Activated T-helper 17 cell treated with anti-CD3 and anti-CD28 coated beads, Interleukin-2, amount 50 U/mL, for 72 hours (primary cell): ENCODE measurements around the gene SLC35F2. TPM values are rescaled to one million over a fixed set of nuclear protein-coding genes. Genes with fewer than 3 reads are reported as not detected.
"Not testable (repeated sequence)": the region's sequence is repeated elsewhere in the genome, so short reads cannot be mapped to it uniquely, and the experiment has no call there.

Experiments
- ATAC-seq: fragments of 150-1000 bp; cut with Tn5 transposase; replicated peaks from 2 replicates; pipeline ENCODE4 v1.10.0; 2021; ENCODE audit warnings: mild to moderate bottlenecking, moderate library complexity
- H3K27ac Mint-ChIP-seq: one replicate; pipeline ENCODE4 v1.8.0; 2022; ENCODE audit warnings: mixed read lengths
- H3K27me3 Mint-ChIP-seq: one replicate; pipeline ENCODE4 v1.8.0; 2022; ENCODE audit warnings: mixed read lengths
- H3K36me3 Mint-ChIP-seq: one replicate; pipeline ENCODE4 v1.8.0; 2022; ENCODE audit warnings: low read depth, mild to moderate bottlenecking, mixed read lengths
- H3K4me1 Mint-ChIP-seq: one replicate; pipeline ENCODE4 v1.8.0; 2022; ENCODE audit warnings: mixed read lengths
- H3K4me3 Mint-ChIP-seq: one replicate; pipeline ENCODE4 v1.8.0; 2022; ENCODE audit warnings: mild to moderate bottlenecking, mixed read lengths
- H3K9me3 Mint-ChIP-seq: one replicate; pipeline ENCODE4 v1.8.0; 2022; ENCODE audit warnings: mixed read lengths
- total RNA-seq, 2 donors: library from RNA; stranded (reverse); gene quantifications; one replicate each; pipeline ENCODE4 v1.2.3, GENCODE V29; 2022

SLC35F2 gene, protein sequence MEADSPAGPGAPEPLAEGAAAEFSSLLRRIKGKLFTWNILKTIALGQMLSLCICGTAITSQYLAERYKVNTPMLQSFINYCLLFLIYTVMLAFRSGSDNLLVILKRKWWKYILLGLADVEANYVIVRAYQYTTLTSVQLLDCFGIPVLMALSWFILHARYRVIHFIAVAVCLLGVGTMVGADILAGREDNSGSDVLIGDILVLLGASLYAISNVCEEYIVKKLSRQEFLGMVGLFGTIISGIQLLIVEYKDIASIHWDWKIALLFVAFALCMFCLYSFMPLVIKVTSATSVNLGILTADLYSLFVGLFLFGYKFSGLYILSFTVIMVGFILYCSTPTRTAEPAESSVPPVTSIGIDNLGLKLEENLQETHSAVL
- 10 to 100 TPM; 16.9 to 29.2 TPM for total RNA-seq

DNA sequence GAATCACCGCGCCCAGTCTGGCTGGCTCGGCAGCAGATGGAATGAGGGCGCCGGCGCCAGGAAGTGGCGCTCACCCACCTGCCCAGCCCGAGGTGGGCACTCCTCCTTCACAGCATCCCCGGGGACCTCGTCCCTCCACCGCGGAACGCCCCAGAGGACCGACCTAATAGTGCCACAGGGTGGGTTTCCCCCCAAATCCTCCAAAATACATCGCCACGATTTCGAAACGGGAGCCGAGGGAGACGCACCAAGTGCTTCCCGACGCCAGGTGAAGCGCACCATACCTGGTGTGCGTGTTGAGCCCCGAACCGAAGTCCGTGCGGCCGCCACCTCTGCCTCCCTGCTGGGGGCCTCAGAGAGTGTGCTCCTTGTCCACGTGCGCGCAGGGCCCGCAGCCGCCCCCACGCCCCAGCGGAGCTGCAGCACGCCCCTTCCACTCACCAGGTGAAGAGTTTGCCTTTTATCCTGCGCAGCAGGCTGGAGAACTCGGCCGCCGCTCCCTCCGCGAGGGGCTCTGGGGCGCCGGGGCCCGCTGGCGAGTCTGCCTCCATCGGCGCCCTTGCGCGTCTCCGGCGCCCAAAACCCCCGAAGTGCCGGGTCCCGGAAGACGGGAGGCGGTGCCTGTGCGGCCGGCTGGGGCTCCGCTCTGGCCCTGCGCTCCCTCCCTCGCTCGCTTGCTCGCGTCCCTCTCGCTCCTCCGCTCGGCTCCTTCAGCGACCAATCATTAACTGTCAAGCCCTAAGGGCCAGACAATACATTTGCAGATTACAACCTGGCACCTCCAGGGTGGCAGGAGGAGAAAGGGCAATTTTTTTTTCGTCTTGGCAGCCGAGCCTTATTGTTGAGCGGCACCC lies at the start of gene SLC35F2:
SLC35F2 (minus strand) TSS at position 571 of the 854 bp plus-strand sequence; CDS start at position 551, 20 bp downstream.
- Mint-ChIP-seq H3K27ac (peak within 1 kb of the TSS; percentile 97), H3K27me3 (no peaks in the 10 kb centered on the region), H3K4me3 (peak within 1 kb of the TSS; percentile 98), H3K4me1 (peaks cover 20% of the 10 kb centered on the region), H3K36me3 (peaks cover 21% of the 10 kb centered on the region), H3K9me3 (no peaks in the 10 kb centered on the region)
- ATAC-seq: peak; percentile 85

DNA sequence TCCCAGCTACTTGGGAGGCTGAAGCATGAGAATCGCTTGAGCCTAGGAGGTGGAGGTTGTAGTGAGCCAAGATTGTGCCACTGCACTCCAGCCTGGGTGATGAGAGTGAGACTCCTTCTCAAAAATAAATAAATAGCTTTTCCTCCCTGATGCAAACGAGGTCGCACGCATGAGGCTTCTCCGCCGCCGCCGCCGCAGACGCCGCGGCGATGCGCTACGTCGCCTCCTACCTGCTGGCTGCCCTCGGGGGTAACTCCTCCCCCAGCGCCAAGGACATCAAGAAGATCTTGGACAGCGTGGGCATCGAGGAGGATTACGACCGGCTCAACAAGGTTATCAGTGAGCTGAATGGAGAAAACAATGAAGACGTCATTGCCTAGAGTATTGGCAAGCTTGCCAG lies 49.6 kb upstream of the SLC35F2 start:
- Mint-ChIP-seq H3K27ac (no peak overlapping the region), H3K4me3 (no peak overlapping the region), H3K9me3 (no peaks in the 10 kb centered on the region), H3K4me1 (no peaks in the 10 kb centered on the region), H3K36me3 (no peaks in the 10 kb centered on the region), H3K27me3 (peaks cover 11% of the 10 kb centered on the region)
- no peak for ATAC-seq

DNA sequence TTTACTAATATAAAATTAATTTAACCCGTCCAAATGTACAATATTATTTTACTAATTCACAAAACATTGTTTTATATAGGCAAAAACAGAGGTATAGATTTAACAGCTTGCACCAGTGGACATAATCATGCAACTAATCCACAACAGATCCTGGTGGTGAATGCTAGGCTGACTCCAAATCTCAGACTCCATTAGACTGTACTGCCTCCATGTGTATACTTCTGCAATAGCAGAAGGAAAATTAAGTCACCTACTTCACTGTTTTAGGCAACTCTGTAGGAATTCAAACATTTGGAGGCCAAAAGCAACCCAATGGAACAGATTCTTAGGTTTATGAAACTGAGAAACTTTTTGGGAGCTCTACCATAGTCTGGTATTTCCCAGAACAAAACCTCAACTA lies 39.7 kb upstream of the SLC35F2 start:
- H3K27ac Mint-ChIP-seq: no peak overlapping the region
- no peak overlapping the region for H3K4me3 Mint-ChIP-seq
- ATAC-seq: peak; percentile 77
- H3K36me3 Mint-ChIP-seq: no peaks in the 10 kb centered on the region
- H3K27me3 Mint-ChIP-seq: peaks cover 5% of the 10 kb centered on the region
- no peaks in the 10 kb centered on the region for H3K4me1 Mint-ChIP-seq
- H3K9me3 Mint-ChIP-seq: no peaks in the 10 kb centered on the region

DNA sequence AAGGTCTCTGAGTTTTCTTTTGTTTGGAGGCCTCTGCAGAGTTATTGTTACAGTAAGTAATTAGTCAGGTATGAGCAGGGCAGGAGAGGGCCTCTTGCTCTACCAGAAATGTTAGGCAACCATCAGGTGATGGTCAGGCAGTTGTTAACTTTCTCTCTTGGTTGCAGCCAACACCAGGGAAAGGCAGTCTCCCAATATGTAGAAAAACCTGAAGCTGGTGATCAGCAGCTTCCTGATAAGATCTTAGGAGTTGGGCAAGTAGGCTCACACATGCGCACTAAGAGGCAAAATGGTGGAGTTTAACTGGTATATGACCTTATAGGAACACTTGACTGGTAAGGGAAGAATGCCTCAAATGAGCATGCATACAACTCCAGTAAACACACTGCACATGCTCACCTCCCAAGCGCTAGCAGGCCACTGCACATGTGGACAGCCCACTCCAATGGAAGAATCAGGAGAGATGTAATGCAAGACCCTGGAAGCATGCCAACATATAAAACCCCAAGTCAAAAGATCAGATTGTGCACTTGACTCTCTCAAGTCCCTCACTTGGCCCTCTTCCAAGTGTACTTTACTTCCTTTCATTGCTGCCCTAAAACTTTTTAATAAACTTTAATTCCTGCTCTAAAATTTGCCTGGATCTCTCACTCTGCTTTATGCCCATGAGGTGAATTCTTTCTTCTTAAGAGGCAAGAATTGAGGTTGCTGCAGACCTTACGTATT lies 23.7 kb upstream of the SLC35F2 start:
- H3K9me3 Mint-ChIP-seq: no peaks in the 10 kb centered on the region
- no peaks in the 10 kb centered on the region for H3K36me3 Mint-ChIP-seq
- H3K27me3 Mint-ChIP-seq: peaks cover 6% of the 10 kb centered on the region
- no peaks in the 10 kb centered on the region for H3K4me1 Mint-ChIP-seq
- no peak for ATAC-seq
- no peak overlapping the region for H3K27ac Mint-ChIP-seq
- no peak overlapping the region for H3K4me3 Mint-ChIP-seq

DNA sequence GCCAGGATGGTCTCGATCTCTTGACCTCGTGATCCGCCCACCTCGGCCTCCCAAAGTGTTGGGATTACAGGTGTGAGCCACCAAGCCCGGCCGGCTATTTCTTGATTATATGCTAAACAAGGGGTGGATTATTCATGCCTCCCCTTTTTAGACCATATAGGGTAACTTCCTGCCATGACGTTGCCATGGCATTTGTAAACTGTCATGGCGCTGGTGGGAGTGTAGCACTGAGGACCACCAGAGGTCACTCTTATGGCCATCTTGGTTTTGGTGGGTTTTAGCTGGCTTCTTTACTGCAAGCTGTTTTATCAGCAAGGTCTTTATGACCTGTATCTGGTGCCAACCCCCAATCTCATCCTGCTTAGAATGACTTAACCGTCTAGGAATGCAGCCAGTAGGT lies 22.9 kb upstream of the SLC35F2 start:
- ATAC-seq, H3K36me3 Mint-ChIP-seq, H3K27me3 Mint-ChIP-seq, H3K27ac Mint-ChIP-seq, H3K4me1 Mint-ChIP-seq, H3K9me3 Mint-ChIP-seq, H3K4me3 Mint-ChIP-seq: not testable (repeated sequence)

DNA sequence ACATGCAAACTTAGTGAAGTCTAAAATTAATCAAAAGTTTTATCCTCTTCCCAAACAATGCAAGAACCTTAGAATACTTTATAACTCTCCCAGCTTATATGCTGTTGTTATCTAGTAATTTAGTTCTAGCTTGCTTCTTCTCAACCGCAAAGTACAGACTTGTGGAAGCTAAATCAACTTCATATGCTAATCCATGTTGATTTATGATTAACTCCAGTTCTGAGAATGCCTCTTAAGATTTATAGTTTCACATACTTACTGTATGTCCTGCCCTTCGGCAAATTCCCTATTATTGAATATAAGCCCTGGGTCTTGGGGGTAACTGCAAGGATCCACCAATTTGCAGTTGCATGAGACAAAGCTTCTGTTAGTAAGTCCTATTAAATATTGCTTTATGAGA lies 17.6 kb upstream of the SLC35F2 start:
- no peaks in the 10 kb centered on the region for H3K36me3 Mint-ChIP-seq
- no peaks in the 10 kb centered on the region for H3K27me3 Mint-ChIP-seq
- no peak overlapping the region for H3K27ac Mint-ChIP-seq
- no peak overlapping the region for H3K4me3 Mint-ChIP-seq
- ATAC-seq: no peak
- H3K9me3 Mint-ChIP-seq: no peaks in the 10 kb centered on the region
- H3K4me1 Mint-ChIP-seq: no peaks in the 10 kb centered on the region

DNA sequence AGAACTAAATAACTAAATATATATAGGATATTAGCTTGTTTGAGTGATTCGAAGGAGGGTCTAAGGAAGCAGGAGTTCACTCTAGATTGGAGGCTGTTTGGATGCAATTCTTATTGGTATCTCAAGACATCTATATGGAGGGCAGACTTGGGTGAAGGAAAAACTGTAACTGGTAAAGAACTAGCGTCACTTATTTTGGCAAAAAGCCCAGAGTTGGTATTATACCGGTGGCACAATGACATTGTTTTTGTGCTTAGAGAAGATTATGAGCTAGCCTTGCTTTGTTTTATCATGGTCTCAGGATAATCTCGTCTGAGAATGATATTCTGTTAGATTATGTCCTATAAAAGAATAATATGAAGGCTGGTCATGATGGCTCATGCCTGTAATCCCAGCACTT lies 6.0 kb upstream of the SLC35F2 start:
- no peak overlapping the region for H3K4me3 Mint-ChIP-seq
- H3K4me1 Mint-ChIP-seq: peaks cover 2% of the 10 kb centered on the region
- H3K36me3 Mint-ChIP-seq: no peaks in the 10 kb centered on the region
- H3K9me3 Mint-ChIP-seq: no peaks in the 10 kb centered on the region
- no peak overlapping the region for H3K27ac Mint-ChIP-seq
- peaks cover 4% of the 10 kb centered on the region for H3K27me3 Mint-ChIP-seq
- no peak for ATAC-seq

DNA sequence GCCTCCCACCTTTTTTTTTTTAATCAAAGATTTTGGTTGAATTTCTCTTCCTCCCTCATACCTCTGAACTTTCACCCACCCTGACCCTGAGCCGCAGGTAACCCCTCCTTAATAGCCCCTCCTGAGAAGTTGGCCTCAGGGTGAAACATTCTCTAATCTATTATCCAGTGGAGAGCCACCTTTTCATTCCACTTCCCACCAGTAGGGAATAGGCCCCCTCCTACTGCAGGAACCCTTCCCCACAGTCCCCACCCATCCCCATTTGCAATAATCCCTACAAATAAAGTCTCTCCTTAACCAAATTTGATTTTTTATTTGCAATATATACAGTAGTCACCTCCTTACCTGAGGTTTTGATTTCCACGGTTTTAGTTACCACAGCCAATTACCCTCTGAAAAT lies 2.1 kb upstream of the SLC35F2 start:
- Mint-ChIP-seq H3K4me1 (peaks cover 20% of the 10 kb centered on the region), H3K4me3 (no peak overlapping the region), H3K27me3 (peaks cover 4% of the 10 kb centered on the region), H3K36me3 (peaks cover 13% of the 10 kb centered on the region), H3K9me3 (no peaks in the 10 kb centered on the region), H3K27ac (no peak overlapping the region)
- no peak for ATAC-seq

DNA sequence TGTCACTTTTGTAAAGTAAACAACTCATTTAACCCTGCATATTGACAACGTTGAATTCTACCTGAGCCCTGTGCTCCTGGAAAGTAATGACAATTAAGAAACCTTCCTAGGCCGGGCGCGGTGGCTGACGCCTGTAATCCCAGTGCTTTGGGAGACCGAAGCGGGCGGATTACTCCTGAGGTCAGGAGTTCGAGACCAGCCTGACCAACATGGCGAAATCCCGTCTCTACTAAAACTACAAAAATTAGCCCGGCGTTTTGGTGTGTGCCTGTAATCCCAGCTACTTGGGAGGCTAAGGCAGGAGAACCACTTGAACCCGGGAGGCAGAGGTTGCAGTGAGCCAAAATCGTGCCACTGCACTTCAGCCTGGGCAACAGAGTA lies 1.6 kb upstream of the SLC35F2 start:
- H3K4me3 Mint-ChIP-seq: peak overlapping the region; percentile 98
- H3K4me1 Mint-ChIP-seq: peaks cover 20% of the 10 kb centered on the region
- not testable (repeated sequence) for H3K9me3 Mint-ChIP-seq, H3K27me3 Mint-ChIP-seq, ATAC-seq, H3K27ac Mint-ChIP-seq
- H3K36me3 Mint-ChIP-seq: peaks cover 17% of the 10 kb centered on the region

DNA sequence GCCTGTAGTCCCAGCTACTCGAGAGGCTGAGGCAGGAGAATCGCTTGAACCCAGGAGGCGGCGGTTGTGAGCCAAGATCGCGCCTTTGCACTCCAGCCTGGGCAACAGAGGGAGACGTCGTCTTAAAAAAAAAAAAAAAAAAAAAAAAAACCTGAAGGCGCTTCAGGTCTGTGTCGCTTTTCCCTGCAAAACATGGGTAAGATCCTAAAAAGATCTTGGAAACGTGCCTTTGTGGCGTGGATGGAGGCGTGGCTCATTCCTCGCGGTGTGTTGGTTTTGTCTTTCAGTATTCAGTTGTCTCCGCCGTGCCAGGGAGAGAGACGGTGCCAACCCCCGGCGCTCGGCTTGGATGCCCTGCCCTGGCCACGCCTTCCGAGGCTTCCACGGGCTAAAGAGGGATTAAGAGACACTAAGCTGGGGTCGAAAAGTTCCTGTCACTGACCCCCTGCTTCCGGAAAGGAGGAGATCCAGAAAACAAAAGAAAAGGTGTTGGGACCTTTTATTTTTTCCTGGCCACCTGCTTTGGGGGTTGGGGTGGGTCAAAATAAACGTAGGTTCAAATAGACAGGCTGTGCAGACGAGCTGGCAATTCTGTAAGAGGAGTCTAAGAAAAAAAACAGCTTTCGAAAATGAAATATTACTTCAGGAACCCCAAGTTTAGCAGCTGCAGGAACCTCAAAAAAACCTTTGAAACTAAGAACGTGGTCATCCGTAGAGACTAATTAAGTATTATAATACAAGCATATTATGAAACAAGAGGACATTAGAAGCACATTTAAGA lies 1.1 kb upstream of the SLC35F2 start:
- H3K27ac Mint-ChIP-seq: peak overlapping the region; percentile 97
- peaks cover 21% of the 10 kb centered on the region for H3K36me3 Mint-ChIP-seq
- peak overlapping the region; percentile 98 for H3K4me3 Mint-ChIP-seq
- no peaks in the 10 kb centered on the region for H3K9me3 Mint-ChIP-seq
- H3K27me3 Mint-ChIP-seq: peaks cover 4% of the 10 kb centered on the region
- ATAC-seq: peak; percentile 29
- peaks cover 20% of the 10 kb centered on the region for H3K4me1 Mint-ChIP-seq

DNA sequence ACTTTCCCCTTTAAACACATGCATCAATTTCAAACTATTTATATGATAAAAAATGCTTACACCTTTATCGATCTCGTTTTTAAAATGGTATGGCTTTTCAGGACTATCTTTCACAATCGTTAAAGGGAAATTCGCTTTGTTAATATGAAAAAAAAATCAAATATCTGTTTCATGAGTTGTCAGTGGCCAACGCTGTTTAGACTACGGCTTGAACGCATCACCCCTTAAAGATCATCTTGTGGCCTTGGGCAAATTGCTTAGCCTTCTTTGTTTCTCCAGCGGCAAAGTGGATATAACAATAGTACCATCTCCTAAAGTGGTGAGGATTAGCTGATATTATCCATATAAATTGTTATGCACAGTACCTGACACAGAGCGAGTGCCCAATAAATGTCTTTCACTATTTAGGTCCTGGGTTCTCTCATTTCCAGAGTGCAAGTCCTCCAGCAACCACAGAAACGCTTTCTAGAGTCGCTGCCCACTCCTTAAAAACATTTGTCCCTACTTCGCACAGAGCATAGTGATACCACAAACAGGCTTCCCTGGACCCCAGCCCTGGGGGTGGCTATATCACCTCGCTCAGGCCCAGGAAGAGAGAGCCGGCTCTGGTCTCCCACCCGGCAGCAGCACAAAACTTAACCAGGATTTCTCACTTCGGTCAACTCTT lies 904 bp downstream of the SLC35F2 start:
- peak overlapping the region; percentile 97 for H3K27ac Mint-ChIP-seq
- no peak for ATAC-seq
- H3K27me3 Mint-ChIP-seq: no peaks in the 10 kb centered on the region
- H3K9me3 Mint-ChIP-seq: no peaks in the 10 kb centered on the region
- peaks cover 21% of the 10 kb centered on the region for H3K36me3 Mint-ChIP-seq
- H3K4me3 Mint-ChIP-seq: peak overlapping the region; percentile 98
- peaks cover 20% of the 10 kb centered on the region for H3K4me1 Mint-ChIP-seq

DNA sequence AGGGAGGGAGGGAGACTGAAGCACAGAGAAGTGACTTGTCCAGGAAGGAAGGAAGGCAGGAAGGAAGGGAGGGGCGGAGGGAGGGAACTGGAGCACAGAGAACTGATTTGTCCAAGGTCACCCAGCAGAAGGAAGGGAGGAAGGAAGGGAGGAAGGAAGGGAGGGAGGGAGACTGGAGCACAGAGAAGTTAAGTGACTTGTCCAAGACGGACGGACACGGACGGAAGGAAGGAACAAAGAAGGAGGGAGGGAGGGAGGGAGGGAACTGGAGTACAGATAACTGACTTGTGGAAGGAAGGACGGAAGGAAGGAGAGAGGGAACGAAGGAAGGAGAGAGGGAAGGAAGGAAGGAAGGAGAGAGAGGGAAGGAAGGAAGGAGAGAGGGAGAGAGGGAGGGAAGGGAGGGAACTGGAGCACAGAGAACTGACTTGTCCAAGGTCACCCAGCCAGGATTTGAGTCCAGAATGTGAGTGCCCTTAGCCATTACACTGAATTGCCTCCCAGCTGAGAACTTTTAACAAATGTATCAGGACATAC lies 1.5 kb downstream of the SLC35F2 start:
- Mint-ChIP-seq H3K36me3 (peaks cover 21% of the 10 kb centered on the region), H3K27ac (no peak overlapping the region), H3K4me1 (peaks cover 20% of the 10 kb centered on the region), H3K27me3 (no peaks in the 10 kb centered on the region), H3K4me3 (peak overlapping the region; percentile 98), H3K9me3 (no peaks in the 10 kb centered on the region)
- no peak for ATAC-seq

DNA sequence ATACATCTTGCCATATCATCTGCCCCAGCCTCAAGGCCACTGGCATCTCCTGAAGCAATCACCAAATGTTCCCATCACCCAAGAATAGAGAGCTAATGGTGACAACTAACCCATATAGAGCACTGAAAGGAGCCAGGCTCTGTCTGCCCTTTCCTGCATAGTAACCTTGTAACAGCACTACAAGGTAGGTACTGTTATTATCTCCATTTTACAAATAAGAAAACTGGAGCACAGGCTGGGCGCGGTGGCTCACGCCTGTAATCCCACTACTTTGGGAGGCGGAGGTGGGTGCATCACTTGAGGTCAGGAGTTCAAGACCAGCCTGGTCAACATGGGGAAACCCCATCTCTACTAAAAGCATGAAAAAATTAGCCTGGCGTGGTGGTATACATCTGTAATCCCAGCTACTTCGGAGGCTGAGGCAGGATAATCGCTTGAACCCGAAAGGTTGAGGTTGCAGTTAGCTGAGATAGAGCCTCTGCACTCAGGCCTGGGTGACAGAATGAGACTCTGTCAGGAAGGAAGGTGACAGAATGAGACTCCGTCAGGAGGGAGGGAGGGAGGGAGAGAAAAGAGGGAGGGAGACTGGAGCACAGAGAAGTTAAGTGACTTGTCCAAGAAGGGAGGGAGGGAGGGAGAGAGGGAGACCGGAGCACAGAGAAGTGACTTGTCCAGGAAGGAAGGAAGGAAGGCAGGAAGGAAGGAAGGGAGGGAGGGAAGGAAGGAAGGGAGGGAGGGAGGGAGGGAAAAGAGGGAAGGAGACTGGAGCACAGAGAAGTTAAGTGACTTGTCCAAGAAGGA lies 2.2 kb downstream of the SLC35F2 start:
- Mint-ChIP-seq H3K9me3 (no peaks in the 10 kb centered on the region), H3K36me3 (peaks cover 21% of the 10 kb centered on the region), H3K4me3 (peak overlapping the region; percentile 98), H3K4me1 (peaks cover 20% of the 10 kb centered on the region), H3K27ac (peak overlapping the region; percentile 73), H3K27me3 (no peaks in the 10 kb centered on the region)
- ATAC-seq: no peak
